Measurements from ENCODE around the gene CYFIP1.

DNA sequence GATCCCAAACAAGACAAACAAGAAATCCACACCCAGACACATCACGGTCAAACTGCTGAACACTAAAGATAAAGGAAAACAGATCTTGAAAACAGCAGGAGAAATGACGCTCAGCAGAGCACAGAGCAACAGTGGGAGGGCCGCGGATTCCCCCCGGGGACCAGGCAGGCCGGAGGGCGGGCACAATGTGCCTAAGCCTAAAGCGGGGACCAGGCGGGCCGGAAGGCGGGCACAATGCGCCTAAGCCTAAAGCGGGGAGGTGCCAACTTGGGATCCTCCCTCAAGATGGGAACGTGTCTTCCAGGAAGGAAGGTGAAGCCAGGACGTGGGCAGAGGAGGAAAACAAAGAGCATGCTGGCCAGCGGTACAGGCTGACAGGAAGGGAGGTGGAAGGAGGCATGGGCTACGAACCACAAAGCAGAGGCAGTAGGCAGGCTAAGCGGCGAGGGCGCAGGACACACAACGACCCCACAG, 31.1 kb downstream of the CYFIP1 start:
- TF ChIP-seq, protein P1, sequence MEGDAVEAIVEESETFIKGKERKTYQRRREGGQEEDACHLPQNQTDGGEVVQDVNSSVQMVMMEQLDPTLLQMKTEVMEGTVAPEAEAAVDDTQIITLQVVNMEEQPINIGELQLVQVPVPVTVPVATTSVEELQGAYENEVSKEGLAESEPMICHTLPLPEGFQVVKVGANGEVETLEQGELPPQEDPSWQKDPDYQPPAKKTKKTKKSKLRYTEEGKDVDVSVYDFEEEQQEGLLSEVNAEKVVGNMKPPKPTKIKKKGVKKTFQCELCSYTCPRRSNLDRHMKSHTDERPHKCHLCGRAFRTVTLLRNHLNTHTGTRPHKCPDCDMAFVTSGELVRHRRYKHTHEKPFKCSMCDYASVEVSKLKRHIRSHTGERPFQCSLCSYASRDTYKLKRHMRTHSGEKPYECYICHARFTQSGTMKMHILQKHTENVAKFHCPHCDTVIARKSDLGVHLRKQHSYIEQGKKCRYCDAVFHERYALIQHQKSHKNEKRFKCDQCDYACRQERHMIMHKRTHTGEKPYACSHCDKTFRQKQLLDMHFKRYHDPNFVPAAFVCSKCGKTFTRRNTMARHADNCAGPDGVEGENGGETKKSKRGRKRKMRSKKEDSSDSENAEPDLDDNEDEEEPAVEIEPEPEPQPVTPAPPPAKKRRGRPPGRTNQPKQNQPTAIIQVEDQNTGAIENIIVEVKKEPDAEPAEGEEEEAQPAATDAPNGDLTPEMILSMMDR (IDR thresholded peaks at IDR 0.05; ENCODE audit: low read depth, low read length) = no peak
- TF ChIP-seq EZH2phosphoT487 (IDR thresholded peaks at IDR 0.05; ENCODE audit: low read depth) = no peak
